H1 (cell line): ENCODE data around the gene TMEM134.

Source experiments
- EZH2 ChIP-seq: fragments of 200-600 bp; sonication (generic); IDR thresholded peaks from 2 replicates; pipeline ENCODE4 v1.7.1; 2012; ENCODE audit warnings: low read depth, mild to moderate bottlenecking, moderate library complexity, low read length, inconsistent platforms; ENCODE audit not compliant: severe bottlenecking
- MAX ChIP-seq: IDR thresholded peaks from 2 replicates; pipeline ENCODE4 v1.6.1; 2012; ENCODE audit warnings: inconsistent platforms
- POLR2A ChIP-seq, 2 experiments: IDR thresholded peaks; 1 replicate in 1 of 2; 2 replicates in 1 of 2; pipeline ENCODE4 v1.6.1; 2011; ENCODE audit warnings: low read depth in 2 of 2, low read length in 2 of 2, mild to moderate bottlenecking in 2 of 2; ENCODE audit errors: control extremely low read depth in 1 of 2
- RXRA ChIP-seq: IDR thresholded peaks from 2 replicates; pipeline ENCODE4 v1.6.1; 2011; ENCODE audit warnings: low read depth, mild to moderate bottlenecking, low read length, moderate library complexity; ENCODE audit not compliant: insufficient read depth
- TCF12 ChIP-seq: IDR thresholded peaks from 2 replicates; pipeline ENCODE4 v1.6.1; 2011; ENCODE audit warnings: low read depth, mild to moderate bottlenecking, low read length
- TEAD4 ChIP-seq: IDR thresholded peaks from 2 replicates; pipeline ENCODE4 v1.6.1; 2012; ENCODE audit warnings: low read depth, low read length, inconsistent platforms, mixed read lengths
- ZNF274 ChIP-seq: IDR thresholded peaks from 2 replicates; pipeline ENCODE4 v1.7.0; 2012; ENCODE audit warnings: low read length, borderline replicate concordance; ENCODE audit errors: extremely low read depth
- TF ChIP-seq, protein P1 (sequence below), 3 experiments: IDR thresholded peaks; 1 replicate in 2 of 3; 2 replicates in 1 of 3; pipeline versions ENCODE4 v1.5.1 to v1.6.1; 2011; ENCODE audit warnings: low read length in 3 of 3, mild to moderate bottlenecking in 3 of 3, inconsistent platforms in 2 of 3, low read depth in 1 of 3, moderate library complexity in 1 of 3; ENCODE audit not compliant: insufficient read depth in 1 of 3; ENCODE audit errors: control extremely low read depth in 1 of 3

GRCh38 chr11:67507864-67508485, 38.9 kb upstream of the TMEM134 start, which contains the start of gene CDK2AP2:
- no peak for TF ChIP-seq RXRA
- no peak for TF ChIP-seq EZH2
- TF ChIP-seq TCF12 = no peak
- TF ChIP-seq POLR2A (IDR thresholded peaks at IDR 0.05; ENCODE audit: control extremely low read depth in 1 of 2, low read depth in 2 of 2, low read length in 2 of 2) = peak in 1 of 2 experiments; percentile 89; a peak in 2 of 3 replicates
- TF ChIP-seq, protein P1, sequence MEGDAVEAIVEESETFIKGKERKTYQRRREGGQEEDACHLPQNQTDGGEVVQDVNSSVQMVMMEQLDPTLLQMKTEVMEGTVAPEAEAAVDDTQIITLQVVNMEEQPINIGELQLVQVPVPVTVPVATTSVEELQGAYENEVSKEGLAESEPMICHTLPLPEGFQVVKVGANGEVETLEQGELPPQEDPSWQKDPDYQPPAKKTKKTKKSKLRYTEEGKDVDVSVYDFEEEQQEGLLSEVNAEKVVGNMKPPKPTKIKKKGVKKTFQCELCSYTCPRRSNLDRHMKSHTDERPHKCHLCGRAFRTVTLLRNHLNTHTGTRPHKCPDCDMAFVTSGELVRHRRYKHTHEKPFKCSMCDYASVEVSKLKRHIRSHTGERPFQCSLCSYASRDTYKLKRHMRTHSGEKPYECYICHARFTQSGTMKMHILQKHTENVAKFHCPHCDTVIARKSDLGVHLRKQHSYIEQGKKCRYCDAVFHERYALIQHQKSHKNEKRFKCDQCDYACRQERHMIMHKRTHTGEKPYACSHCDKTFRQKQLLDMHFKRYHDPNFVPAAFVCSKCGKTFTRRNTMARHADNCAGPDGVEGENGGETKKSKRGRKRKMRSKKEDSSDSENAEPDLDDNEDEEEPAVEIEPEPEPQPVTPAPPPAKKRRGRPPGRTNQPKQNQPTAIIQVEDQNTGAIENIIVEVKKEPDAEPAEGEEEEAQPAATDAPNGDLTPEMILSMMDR (IDR thresholded peaks at IDR 0.05; ENCODE audit: control extremely low read depth in 1 of 3, insufficient read depth in 1 of 3, low read depth in 1 of 3, low read length in 3 of 3) = no peak
- no peak for TF ChIP-seq TEAD4
- 0 out of 2 replicates have a peak, but pooled peaks have one; percentile 4 for TF ChIP-seq MAX
- no peak for TF ChIP-seq ZNF274
